G401 (cell line): ENCODE measurements around the gene BPIFB4. TPM values are rescaled to one million over a fixed set of nuclear protein-coding genes. Genes with fewer than 3 reads are reported as not detected.
"Not testable (repeated sequence)": the region's sequence is repeated elsewhere in the genome, so short reads cannot be mapped to it uniquely, and the experiment has no call there.

Experiments
- DNase-seq: peaks from one replicate; pipeline ENCODE4 v3.0.0-alpha.2; 2015; ENCODE audit warnings: low spot score
- in situ Hi-C: cut with HindIII; loops from 2 replicates; pipeline ENCODE4 v1.10.0; 2016; ENCODE audit warnings: low sequenced_read_pairs, mixed read lengths
- total RNA-seq: library from RNA; depleted of rRNA; stranded (reverse); fragments of >200 nt; shearing (Covaris generic); gene quantifications from 2 replicates; pipeline ENCODE4 v1.2.3, GENCODE V29; 2014; rRNA removed

The BPIFB4 gene
- not detected in 2 replicates for total RNA-seq

GRCh38 chr20:33079259-33079658 lies at the start of gene BPIFB4:
Gene BPIFB4, plus strand, starts transcription at chr20:33079643. Its CDS starts 1,884 bp downstream, at chr20:33081527.
- in situ Hi-C loops, result no loop called here

GRCh38 chr20:33030076-33030475 lies 49.4 kb upstream of the BPIFB4 start:
- in situ Hi-C loops, result no loop called here
- no peak for DNase-seq

More at GRCh38 chr20:33079259-33079658, at the start of gene BPIFB4:
- no peak for DNase-seq

- in situ Hi-C loops, result no loop called here
- no peak for DNase-seq
These were observed 48.9 kb upstream of the BPIFB4 start for GRCh38 chr20:33030569-33030968.

DNA sequence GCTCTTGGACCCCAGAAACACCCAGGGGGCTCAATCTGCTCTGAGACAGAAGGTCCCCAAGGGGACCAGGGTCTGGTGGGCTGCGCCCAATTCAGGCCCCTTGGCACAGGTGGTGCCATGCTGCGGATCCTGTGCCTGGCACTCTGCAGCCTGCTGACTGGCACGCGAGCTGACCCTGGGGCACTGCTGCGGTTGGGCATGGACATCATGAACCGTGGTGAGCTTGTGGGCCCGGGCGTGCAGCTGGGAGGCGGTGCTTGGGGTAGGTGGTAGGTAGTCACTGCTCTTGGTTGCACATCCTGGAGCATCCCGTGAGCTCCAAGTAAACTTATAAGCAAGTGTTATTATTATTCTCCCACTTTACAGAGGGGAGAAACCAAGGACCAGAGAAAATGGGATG lies 47.9 kb upstream of the BPIFB4 start, which contains the start of gene BPIFB6:
TSS of gene BPIFB6 (plus strand) at position 118 of the 400 bp plus-strand sequence. CDS start at position 118, 0 bp downstream.
- in situ Hi-C loops, result no loop called here
- DNase-seq, result no peak

- no peak for DNase-seq
- in situ Hi-C loops, result no loop called here
These were observed 46.9 kb upstream of the BPIFB4 start for GRCh38 chr20:33032555-33032954.

GRCh38 chr20:33033381-33033780 lies 46.1 kb upstream of the BPIFB4 start:
- DNase-seq, result no peak
- in situ Hi-C loops, result no loop called here

DNA sequence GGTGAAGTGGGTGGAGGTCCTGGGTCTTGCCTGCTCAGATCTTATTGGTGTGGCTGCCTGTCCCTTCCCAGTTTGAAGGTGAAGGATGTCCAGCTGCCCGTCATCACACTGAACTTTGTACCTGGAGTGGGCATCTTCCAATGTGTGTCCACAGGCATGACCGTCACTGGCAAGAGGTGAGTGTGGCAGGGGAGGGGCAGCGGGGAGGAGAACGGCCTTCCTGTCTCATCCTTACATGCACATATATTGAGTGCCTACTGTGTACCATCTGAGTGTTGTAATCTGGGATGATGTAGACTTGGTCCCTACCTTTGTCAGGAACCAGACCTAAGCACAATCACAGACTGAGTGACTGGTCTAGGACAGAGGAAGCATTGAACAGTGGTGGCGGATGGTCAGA lies 45.3 kb upstream of the BPIFB4 start:
- in situ Hi-C loops, result no loop called here
- no peak for DNase-seq

DNA sequence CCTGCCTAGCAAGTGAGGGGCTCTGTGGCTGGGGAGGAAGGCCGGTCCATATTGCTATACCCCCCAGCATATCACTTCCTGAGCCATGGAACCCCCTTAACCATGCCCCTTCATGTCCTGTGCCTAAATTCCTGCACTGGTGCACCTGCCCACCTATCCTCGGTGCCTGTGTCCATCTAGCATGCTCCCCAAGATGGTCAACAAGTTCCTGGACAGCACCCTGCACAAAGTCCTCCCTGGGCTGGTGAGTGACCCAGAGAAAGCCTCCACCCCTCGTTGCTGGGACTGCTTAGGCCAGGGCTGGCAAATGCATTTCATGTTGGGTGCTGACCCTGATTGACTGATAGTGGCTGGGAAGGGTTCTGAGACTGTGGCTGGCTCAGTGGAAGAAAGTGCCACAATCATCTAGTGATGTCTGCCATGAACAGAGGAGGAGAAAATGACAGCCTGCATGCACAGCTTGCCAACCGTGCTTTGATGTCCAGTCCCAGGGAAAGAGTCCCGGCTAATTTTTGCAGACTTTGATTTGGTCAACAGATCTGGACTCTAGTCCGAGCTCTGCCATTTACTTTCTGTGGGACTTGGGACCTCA lies 44.4 kb upstream of the BPIFB4 start:
- DNase-seq, result no peak
- in situ Hi-C loops, result no loop called here

- in situ Hi-C loops, result no loop called here
- DNase-seq, result no peak
These were observed 42.0 kb upstream of the BPIFB4 start for GRCh38 chr20:33037456-33037855.

DNA sequence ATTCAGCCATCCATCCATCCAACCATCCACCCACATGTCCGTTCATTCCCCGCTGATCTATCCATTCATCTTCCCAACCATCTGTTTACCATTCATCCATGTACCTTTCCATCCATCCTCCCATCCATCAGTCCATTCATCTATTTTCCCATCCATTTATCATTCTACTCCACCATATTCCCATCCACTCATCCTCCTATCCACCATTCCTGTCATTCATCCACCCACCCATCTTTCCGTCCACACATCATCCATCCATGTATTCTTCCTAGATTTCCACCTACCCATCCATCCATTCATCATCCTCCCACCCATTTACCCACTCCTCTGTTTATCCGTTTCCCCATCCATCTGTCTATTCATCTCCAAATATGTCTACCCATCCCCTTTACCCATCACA lies 41.2 kb upstream of the BPIFB4 start:
- no peak for DNase-seq
- in situ Hi-C loops, result no loop called here

DNA sequence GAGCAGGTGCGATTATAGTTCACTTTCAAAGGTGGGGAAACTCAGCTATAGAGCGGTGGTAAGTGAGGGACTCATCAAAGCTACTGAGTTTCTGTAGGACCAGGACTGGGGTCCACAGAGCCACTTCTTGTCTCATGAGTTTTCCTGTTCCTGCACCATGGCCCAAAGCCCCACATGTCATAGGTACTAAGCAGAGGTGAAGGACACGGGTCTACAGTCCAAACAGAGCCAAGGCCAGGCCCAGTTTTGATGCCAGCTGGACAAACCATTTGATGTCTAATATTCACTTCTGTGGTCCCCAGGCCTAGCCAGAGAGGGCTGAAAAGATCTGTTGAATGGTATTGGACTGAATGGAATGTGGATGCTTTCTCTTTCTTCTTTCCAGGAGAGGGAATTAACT lies 37.0 kb upstream of the BPIFB4 start:
- no peak for DNase-seq
- in situ Hi-C loops, result no loop called here

- in situ Hi-C loops, result no loop called here
- no peak for DNase-seq
These were observed 36.3 kb upstream of the BPIFB4 start for GRCh38 chr20:33042983-33043730.

DNA sequence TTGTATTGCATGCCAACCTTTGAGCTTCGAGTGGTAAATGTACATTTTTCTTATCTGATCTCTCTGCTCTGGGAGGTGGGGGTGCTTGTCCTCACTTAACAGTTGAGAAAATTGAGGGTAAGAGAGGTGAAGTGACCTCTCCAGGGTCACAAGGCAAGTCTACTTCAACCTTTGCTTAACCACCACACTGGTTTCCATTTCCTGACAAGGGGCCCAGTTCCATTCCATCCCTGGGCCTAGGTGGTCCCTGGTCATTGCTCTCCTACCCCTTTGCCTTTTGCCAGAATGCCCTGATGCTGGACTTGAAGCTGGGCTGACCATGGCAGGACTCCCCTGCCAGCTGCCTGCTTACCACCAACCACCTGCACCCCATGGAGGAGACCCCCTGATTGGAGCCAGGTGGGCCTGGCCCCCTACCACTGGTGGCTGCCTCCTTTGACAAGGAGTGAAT lies 35.7 kb upstream of the BPIFB4 start:
- no peak for DNase-seq
- in situ Hi-C loops, result no loop called here

DNA sequence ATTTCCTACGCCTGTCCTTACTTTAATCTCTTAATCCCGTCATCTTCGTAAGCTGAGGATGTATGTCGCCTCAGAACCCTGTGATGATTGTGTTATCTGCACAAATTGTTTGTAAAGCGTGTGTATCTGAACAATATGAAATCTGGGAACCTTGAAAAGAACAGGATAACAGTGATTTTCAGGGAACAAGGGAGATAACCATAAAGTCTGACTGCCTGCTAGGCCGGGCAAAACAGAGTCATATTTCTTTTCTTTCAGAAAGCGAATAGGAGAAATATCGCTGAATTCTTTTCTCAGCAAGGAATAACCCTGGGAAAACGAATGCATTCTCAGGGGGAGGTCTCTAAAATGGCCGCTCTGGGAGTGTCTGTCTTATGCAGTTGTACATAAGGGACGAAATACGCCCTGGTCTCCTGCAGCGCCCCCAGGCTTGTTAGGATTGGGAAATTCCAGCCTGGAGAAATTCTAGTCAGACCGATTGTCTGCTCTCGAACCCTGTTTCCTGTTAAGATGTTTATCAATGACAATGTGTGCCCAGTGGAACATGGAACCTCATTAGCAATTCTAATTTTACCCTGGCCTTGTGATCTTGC lies 34.2 kb upstream of the BPIFB4 start:
- DNase-seq, in situ Hi-C loops: not testable (repeated sequence)

- in situ Hi-C loops, result no loop called here
- DNase-seq, result no peak
These were observed 33.0 kb upstream of the BPIFB4 start for GRCh38 chr20:33046412-33046811.

DNA sequence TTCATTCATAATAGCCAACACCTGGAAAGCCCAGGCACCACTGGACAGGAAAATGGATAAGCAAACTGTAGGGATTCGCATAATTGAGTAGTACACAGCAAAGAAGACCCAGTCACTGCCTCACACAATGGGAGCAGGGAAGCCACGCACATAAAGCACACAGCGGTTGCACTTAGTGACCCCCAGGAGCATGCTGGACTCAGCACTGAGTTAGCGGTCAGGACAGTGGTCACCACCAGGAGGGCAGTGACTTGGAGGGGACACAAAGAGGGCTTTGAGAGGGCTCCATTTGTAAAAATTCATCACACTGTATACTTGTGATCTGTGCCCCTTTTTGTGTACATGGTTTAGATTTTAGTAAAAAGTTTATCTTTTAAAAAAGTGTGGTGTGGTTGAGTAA lies 28.1 kb upstream of the BPIFB4 start:
- in situ Hi-C loops, result no loop called here
- DNase-seq, result no peak

- in situ Hi-C loops, result no loop called here
- no peak for DNase-seq
These were observed 25.9 kb upstream of the BPIFB4 start, which contains the start of gene BPIFB3 for GRCh38 chr20:33053291-33054106. Gene BPIFB3, plus strand, starts transcription at chr20:33053903. Its CDS starts 1,533 bp downstream, at chr20:33055436.

DNA sequence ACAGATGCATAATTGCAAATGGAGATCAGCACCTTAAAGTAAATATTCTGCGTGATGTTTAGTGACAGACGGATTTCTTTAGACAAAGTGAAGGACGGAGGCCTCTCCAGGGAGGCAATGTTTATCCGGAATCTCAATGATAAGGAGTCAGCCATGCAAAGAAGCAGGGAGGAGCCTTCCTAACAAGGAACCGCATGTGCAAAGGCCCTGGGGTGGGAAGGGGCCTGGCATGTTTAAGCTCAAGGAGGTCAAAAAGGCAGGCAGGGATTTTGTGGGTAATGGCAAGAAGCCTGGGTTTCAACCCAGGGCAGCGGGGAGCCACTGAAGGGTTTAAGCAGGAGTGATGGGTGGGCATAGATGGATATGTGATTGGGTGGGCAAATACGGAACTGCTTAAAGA lies 25.1 kb upstream of the BPIFB4 start:
- DNase-seq, result no peak
- in situ Hi-C loops, result no loop called here

DNA sequence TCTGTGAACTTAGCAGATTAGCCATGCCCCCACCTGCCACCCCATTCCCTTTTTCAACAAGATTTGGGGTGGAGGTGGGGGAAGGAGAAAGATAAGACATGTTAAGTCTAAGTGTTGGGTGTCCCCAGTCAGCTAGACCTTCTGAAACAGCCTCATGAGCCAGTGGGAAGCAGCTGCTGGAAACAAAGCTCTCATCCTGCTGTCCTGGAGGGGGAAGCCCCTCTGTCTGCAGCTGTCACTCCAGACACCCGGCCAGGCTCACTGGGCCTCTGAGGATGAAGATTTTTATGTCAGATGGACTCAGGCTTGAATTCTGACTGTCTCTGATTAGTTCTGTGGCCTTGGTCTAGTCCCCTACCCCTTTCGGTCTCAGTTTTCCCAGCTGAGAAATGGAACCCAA lies 24.7 kb upstream of the BPIFB4 start:
- in situ Hi-C loops, result no loop called here
- no peak for DNase-seq
